Measurements from ENCODE around the gene COL2A1.

DNA sequence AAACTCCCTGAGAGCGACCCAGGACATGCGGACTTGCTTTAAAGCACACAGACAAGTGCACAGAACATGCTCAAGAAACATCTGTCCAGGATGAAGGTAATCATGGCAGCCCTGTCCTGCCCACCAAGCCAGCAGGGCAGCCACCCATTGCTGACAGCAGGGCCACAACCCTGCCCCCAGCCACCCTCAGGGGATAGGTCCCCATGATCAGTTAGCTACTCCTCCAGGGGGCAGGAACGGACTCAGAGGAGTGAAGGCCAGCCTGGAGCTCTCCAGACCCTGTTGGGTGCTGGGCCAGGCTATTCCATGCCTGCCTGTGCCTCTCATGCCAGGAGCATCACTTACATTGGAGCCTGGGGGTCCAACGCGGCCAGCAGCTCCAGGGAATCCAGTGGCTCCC is 25.1 kb downstream of the COL2A1 start:
- TF ChIP-seq POLR2A (IDR thresholded peaks at IDR 0.05; ENCODE audit: low read depth, low read length), result no peak
- TF ChIP-seq POLR2AphosphoS5 (IDR thresholded peaks at IDR 0.05; ENCODE audit: low read depth, low read length), result no peak

Data from GM12892 (cell line).